CD4-positive, alpha-beta T cell treated with Interleukin-6 at 100 ng/mL for 8 hours (primary cell): ENCODE results near the gene C13orf46.
"Not testable (repeated sequence)": the region's sequence is repeated elsewhere in the genome, so short reads cannot be mapped to it uniquely, and the experiment has no call there.

Source experiments
- DNase-seq: peaks from one replicate; pipeline ENCODE4 v3.0.0-alpha.2; 2020; ENCODE audit warnings: mixed read lengths, low spot score

Gene C13orf46

DNA sequence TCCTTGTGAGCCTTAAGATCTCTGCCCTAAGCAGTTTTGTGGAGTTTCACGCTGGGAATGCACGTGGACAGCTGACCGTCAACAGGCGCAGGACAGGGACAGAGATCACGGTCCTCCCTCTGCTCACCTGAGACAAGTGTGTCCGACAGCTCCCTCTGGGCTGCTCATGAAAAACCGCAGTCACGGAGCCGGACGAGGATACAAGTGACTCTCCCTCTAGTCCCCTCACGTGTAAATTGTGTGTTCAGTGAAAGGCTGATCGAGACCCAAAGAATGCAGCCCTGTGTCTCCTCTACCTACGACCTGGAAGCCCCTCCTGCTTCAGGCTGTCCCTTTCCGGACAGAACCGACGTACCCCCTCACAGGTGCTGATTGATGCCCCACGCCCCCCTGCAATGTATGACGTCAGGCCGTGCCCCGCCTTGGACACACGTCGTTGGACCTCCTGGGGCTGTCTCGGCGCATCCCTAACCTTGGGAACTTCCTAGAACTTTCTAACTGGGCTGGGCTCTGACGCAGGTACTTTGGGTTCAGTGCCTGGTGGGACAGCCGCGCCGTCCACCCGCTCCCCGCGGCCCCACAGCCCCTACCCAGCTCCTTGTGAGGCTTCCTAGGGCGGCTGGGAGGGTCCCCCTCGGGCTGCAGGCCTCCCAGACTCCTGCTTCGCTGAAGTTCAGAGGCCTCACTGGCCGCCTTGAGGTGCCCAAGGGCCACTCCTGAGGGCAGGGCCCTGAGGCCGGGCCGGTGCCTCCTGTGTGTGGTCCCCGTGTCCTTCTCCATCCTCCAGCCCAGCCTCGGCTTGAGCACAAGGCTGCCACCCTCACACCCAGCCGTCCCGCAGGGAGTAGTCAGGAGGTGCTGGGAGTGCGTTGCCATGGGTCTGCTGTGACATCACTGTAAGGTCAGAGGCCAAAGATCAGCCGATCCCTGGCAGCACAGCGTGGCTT lies at the start of gene C13orf46:
C13orf46 (minus strand) TSS at position 859 of the 947 bp plus-strand sequence; CDS start at position 780, 79 bp downstream.
- DNase-seq: no peak

DNA sequence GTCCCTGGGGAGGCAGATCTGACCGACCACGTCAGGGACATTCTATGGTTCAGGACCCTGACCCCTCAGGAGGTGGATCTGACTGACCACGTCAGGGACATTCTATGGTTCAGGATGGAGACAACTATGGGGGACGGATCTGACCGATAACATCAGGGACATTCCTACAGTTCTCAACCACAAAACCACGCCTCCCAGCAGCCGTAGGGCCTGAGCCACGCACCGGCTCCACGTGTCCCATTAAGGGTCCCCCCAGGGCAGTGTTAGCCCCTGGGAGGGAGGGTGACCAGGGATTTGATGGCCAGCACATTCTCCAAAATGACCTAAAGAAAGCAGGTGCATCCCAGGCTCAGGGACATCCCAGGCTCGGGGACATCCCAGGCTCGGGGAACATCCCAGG lies 49.0 kb upstream of the C13orf46 start:
- no peak for DNase-seq

GRCh38 chr13:114022309-114022669 lies 48.4 kb upstream of the C13orf46 start:
- DNase-seq: no peak

DNA sequence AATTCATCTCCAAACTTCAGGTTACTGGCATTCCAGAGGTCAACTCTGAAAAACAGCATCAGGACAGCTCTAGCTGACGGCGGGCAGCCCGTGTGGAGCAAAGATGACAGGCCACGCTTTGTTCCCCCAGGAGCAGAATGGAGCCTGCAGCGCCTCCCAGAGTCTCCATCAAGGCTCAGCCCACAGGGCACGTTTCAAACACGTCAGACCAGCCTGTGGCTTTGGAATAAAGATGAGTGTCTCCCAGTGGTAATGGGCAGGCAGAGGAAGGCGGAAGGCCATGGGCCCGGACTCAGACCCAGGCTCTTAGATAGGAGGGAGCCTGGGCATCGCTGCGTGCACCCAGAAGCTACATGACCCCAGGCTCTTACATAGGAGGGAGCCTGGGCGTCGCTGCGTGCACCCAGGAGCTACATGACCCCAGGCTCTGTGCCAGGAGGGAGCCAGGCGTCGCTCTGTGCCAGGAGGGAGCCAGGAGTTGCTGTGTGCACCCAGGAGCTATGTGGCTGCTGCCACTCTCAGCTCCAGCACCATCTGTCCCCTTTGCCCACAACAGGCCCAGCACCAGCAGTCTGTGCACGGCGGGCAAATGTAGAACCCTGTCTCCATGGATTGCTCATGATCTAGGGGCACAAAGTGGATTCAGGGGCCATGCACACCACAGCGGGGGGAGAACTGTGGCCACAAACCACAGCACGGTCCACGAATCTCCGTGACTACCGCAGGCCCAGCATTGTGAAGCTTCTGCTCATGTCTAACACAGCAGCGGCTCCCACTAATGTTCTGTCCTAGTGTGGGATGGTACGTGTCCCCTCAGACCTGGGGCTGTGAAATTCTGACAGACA lies 47.8 kb upstream of the C13orf46 start:
- DNase-seq: no peak

- no peak for DNase-seq
Observed at GRCh38 chr13:114020750-114021463, 47.0 kb upstream of the C13orf46 start.

DNA sequence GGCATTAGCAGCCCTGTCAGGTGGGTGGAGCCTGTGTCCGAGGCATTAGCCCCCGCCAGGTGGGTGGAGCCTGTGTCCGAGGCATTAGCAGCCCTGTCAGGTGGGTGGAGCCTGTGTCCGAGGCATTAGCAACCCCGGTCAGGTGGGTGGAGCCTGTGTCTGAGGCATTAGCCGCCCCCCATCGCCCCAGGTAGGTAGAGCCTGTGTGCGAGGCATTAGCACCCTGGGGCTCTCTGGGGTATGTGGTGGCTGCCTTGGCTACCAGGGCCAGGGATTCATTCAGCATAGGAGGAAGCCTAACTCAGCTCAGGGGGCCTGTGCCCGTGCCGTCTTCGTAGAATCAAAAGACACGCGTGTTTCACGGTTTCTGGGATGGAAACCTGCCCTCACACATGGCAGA lies 46.3 kb upstream of the C13orf46 start:
- not testable (repeated sequence) for DNase-seq

GRCh38 chr13:114019367-114019766 lies 45.5 kb upstream of the C13orf46 start:
- no peak for DNase-seq

- DNase-seq: no peak
Observed at GRCh38 chr13:114018461-114019055, 44.7 kb upstream of the C13orf46 start.

DNA sequence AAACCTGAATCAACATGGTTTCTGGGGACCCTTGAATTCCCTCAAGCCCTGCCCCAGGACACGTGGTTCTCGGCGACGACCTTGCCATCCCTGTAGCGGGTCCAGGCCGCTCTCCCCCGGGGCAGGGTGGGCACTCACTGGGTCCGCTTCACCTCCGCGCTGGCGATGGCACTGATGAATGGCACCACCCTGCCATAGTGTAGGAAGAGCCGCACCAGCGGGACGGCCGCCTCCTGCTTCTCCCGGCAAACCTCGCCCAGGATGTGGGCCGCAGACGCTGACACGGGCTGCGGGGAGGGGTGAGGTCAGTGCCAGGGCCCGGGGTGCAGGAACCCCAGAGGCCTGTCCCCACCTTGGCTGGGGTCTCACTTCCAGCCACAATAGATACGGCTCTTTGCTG lies 44.1 kb upstream of the C13orf46 start:
- no peak for DNase-seq

GRCh38 chr13:114017028-114017630 lies 43.3 kb upstream of the C13orf46 start:
- no peak for DNase-seq

DNA sequence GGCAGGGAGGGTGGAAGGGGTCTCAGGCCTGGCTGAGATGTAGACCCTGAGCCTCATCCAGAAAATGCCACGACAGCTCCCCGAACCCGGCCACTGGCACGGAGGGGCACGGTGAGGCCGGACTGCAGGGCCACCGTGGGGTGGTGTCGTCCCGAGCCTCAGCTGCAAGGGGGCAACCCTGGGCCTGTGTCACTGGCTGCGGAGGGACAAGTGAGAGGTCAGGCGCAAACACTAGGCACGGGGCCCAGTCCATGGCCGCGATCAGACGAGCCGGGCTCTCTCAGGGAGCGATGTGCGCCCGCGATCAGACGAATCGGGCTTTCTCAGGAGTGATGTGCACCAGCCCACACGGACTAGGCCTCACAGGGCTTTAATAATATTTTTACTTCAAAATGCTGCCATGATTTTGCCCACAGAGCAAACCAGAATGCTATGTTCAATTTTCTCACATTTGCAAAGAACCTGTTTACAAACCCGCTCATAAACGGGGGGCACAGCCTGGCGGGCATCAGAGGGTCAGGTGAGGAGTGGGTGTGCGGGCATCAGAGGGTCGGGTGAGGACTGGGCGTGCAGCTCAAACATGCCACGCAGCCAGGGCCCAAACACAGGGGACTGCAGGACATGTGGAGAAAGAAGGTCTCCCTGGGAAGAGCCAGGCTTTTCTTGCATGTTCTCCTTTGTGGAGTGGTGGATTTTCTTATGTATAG lies 42.6 kb upstream of the C13orf46 start:
- no peak for DNase-seq

DNA sequence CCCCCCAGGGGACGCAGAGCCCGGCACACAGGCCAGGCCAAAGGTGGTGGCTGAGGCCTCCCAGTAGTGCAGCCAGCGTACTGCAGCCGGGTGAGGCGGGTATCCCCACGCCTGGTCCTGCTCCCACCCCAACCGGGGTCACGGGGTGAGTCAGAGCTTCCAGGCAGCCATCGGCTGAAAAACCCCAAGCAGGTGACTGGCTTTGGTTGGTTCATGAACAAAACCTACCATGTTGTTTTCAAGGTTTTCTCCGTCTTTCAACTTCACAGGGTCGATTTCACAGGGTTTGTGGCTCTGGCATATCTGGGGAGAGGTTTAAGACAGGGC lies 42.1 kb upstream of the C13orf46 start:
- no peak for DNase-seq

DNA sequence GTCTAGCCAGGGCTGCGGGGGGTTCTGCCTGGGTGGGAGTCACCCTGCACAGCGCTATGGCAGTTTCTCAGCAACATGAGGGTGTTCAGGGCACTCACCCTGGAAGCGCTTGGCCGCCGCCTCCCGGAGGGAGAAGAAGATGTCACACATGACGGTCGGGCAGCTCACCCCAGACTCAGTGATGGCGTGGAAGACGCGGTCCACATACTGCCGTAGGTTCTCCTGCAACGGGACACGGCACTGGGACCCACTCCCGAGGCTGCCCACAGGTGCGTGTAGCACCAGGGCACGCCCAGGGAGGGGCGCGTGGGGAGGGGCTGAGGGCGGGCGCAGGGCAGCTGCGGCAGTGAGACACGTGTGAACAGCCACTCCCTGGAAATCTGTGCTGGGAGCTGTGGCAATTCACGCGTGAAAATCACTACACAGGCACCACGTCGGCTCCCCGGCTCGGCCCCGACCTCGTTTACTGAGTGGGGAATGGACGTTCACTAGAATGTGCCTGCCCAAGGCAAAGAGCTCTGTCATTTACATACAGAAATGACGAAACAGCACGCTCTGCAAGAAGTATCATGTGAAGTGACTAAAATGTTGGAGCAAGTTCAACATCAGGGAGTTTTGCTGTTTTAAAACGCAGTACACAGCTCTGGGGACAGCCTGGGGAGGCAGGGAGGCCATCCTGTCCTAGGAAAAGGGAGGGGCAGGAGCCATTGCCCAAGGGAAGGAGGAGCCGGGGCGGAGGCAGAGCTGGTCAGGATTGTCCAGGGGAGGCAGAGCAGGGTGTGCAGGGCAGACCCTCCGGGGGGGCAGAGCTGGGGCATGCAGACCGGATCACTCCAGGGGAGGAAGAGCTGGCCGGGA lies 41.5 kb upstream of the C13orf46 start:
- DNase-seq: no peak

DNA sequence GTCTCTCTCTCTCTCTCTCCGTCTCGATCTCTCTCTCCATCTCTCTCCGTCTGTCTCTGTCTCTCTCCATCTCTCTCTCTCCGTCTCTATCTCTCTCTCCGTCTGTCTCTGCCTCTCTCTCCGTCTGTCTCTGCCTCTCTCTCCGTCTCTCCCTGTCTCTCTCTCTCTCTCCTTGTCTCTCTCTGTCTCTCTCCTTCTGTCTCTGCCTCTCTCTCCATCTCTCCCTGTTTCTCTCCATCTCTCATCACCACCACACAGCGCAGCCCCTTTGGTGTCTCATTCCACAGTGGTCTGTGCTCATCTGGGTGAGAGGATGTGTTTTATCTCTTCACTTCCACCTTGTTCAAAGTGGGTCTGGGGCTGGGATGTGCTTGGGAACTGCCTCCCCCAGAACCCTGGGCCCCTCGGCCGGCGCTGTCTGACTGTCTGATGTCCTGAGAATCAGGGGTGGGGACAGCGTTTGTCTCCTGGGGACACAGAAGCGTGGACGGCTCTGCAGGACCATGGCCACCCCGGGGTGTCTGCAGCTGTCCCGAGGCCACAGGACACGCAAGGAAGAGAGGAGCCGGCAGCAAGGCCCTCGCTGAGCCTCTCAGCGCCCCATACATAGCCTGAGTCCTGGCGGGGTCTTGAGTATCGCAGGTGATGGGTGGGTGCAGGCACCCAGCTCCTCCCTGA lies 40.2 kb upstream of the C13orf46 start:
- no peak for DNase-seq

DNA sequence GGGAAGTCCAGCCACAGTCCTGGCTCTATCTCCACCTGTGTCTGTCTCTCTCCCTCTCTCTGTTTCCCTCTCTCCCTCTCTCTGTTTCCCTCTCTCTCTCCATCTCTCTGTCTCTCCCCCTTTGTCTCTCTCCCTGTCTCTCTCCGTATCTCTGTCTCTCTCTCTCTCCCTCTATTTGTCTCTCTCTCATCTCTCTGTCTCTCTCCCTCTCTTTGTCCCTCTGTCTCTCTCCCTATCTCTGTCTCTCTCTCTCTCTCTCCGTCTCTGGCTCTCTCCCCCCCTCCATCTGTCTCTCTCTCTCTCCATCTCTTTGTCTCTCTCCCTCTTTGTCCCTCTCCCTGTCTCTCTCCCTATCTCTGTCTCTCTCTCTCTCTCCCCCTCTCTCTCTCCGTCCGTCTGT lies 39.5 kb upstream of the C13orf46 start:
- DNase-seq: no peak

- no peak for DNase-seq
Observed at GRCh38 chr13:114012921-114013320, 39.0 kb upstream of the C13orf46 start.

DNA sequence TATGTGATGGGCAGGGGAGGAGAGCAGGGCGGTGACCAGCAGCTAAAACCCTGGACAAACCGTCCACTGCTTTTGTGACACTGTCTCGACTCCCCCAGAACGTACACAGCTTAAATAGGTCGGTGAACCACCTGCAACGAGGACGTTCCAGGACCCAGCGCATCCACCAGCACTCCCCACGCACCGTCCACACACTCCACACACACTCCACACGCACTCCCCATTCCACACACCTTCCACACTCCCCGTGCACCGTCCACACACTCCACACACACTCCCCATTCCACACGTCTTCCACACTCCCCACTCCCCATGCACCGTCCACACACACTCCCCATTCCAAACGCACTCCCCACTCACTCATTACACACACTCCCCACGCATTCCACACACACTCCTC lies 38.3 kb upstream of the C13orf46 start:
- DNase-seq: no peak

- DNase-seq: no peak
Observed at GRCh38 chr13:114011226-114011625, 37.4 kb upstream of the C13orf46 start.

- DNase-seq: no peak
Observed at GRCh38 chr13:114010401-114011101, 36.7 kb upstream of the C13orf46 start.
